Ishikawa (cell line): ENCODE results near the gene NKX1-1.
A peak's percentile ranks its signal among the peaks of the same experiment; 100 is the strongest.

Experiments
- CEBPB ChIP-seq: IDR thresholded peaks from 2 replicates; pipeline ENCODE4 v1.6.1; 2012
- CREB1 ChIP-seq: IDR thresholded peaks from 2 replicates; pipeline ENCODE4 v1.6.1; 2012; ENCODE audit warnings: low read depth
- EGR1 ChIP-seq: IDR thresholded peaks from 2 replicates; pipeline ENCODE4 v1.6.1; 2012
- EP300 ChIP-seq: IDR thresholded peaks from 2 replicates; pipeline ENCODE4 v1.6.1; 2012; ENCODE audit warnings: borderline replicate concordance
- FOXM1 ChIP-seq: IDR thresholded peaks from 2 replicates; pipeline ENCODE4 v1.6.1; 2012; ENCODE audit warnings: low read depth, borderline replicate concordance
- NFIC ChIP-seq: IDR thresholded peaks from 2 replicates; pipeline ENCODE4 v1.6.1; 2012
- RAD21 ChIP-seq: IDR thresholded peaks from 2 replicates; pipeline ENCODE4 v1.6.1; 2012; ENCODE audit warnings: low read depth
- TAF1 ChIP-seq: IDR thresholded peaks from 2 replicates; pipeline ENCODE4 v1.6.1; 2012; ENCODE audit warnings: low read depth, mild to moderate bottlenecking
- TCF12 ChIP-seq: IDR thresholded peaks from 2 replicates; pipeline ENCODE4 v1.6.1; 2012; ENCODE audit warnings: low read depth
- TEAD4 ChIP-seq: IDR thresholded peaks from 2 replicates; pipeline ENCODE4 v1.6.1; 2012
- YY1 ChIP-seq: IDR thresholded peaks from 2 replicates; pipeline ENCODE4 v1.6.1; 2012; ENCODE audit warnings: low read depth
- ZBTB7A ChIP-seq: IDR thresholded peaks from 2 replicates; pipeline ENCODE4 v1.6.1; 2012; ENCODE audit warnings: low read depth
- TF ChIP-seq, protein P1 (sequence below): IDR thresholded peaks from 2 replicates; pipeline ENCODE4 v1.6.1; 2012
- TF ChIP-seq, protein P2 (sequence below): IDR thresholded peaks from 2 replicates; pipeline ENCODE4 v1.6.1; 2012
- TF ChIP-seq, protein P3 (sequence below): IDR thresholded peaks from 2 replicates; pipeline ENCODE4 v1.6.1; 2012; ENCODE audit warnings: low read depth, mild to moderate bottlenecking

The NKX1-1 gene

DNA sequence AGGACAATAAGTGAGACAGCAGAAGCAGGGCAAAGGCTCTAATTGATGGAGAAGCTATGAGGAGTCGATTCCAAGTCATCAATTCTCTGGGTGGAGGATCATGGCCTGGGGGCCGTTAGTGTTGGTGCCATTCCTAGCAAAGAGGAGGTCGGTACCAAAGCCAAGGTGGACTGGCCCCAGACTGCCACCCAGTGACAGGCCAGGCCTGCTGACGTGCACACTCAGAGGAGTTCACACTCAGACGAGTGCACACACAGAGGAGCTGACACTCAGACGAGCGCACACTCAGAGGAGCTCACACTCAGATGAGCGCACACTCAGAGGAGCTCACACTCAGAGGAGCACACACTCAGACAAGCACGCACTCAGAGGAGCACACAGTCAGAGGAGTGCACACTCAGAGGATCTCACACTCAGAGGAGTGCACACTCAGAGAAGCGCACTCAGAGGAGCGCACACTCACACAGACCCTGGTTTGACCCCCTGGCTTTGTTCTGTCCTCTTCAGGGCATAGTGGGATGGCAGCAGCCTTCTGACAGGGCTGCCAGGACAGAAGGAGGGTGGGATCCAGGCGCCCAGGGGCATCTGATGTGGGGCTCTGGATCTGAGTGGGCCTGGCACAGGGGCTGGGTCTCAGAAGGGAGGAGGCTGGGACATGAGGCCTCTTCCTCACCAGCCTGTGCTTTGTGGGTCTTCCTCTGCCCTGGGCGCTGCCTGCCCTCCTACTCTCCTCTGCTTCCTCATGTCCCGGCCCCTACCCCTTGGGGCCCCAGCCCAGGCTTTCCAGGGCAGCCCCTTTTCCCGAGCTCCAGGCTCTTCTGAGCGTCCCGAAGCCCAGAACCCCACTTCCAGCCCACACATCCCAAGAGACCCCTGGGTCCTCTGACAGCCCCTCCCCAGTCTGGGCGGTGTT is 41.7 kb upstream of the NKX1-1 start:
- TF ChIP-seq TCF12: no peak
- TF ChIP-seq FOXM1: no peak
- no peak for TF ChIP-seq TAF1
- TF ChIP-seq EP300: no peak
- TF ChIP-seq, protein P1, sequence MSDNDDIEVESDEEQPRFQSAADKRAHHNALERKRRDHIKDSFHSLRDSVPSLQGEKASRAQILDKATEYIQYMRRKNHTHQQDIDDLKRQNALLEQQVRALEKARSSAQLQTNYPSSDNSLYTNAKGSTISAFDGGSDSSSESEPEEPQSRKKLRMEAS: no peak
- TF ChIP-seq CREB1: no peak
- no peak for TF ChIP-seq TEAD4
- TF ChIP-seq CEBPB: no peak

DNA sequence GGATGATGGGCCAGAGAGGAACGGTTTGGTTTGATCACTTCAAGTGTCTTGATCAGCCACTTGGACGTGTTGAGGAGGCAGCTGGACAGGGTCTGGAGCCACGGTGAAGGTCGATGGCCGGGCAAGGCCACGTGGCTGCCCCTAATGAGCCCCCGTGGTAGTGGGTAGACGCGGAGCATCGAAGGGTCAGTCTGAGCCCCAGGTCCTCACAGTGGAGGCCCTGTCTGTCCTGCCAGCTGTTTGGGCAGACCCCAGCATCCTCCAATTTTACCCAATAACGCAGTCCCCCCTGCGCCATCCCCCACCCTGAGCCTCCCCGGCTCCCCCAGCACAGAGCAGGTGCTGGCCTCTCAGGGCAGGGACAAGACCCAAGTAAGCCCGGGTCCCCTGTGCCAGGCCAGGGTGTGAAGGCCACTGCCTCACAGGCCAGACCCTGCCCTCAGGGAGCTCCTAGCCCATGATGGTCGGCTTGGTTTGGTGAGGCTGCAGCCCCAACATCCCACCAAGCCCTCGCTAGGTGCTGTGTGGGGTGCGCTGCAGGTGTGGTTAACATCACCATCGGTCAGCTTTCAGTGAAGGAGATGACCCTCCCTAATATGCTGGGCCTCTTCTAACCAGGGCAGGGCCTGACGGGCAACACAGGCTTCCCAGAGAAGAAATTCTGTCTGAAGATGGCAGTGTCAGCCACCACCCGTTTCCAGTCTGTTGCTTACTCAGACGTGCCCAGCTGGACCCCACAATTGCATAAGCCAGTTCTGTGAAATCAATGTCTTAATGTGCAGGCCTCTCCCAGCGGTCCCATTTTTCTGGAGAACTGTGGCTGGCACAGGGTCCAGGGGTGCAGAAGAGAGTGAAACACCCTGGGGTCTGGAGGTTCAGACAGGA is 40.5 kb upstream of the NKX1-1 start:
- TF ChIP-seq TEAD4: no peak
- no peak for TF ChIP-seq RAD21
- no peak for TF ChIP-seq EGR1
- no peak for TF ChIP-seq TAF1
- TF ChIP-seq YY1: no peak
- TF ChIP-seq, protein P1: no peak
- TF ChIP-seq EP300: no peak

DNA sequence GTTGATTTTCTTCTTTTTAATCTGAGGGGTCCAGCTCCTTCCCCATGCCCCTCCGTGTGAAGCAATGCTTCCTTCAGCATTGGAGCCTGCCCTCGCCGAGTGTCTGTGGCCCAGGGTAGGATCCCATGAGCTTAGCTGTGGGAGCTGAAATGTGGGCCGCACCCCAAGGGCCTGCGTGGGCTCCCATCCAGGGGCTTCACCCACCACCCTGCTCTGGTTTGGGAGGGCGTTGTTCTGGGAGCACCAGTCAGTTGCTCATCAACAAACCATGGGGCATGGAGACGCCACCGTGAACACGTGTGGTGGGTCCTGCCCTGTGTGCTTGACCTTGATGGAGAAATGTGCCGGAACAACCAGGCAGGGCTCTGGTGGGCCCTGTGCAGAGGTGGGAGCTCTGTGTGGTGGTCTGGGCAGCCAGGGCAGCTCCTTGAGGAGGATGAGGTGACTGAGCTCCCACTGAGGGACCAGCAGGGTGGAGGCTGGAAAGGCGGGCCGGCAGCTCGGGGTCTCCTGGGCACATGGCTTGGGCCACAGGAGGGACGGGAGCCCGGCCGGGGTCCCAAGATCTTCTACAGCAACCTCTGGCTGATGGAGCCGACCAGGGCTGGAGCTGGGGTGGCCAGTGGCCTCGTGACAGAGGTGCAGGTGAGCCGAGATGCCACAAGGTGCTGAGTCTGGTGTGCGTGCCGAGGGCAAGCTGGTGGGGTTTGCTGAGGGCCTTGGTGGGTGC is 39.6 kb upstream of the NKX1-1 start:
- no peak for TF ChIP-seq EGR1

DNA sequence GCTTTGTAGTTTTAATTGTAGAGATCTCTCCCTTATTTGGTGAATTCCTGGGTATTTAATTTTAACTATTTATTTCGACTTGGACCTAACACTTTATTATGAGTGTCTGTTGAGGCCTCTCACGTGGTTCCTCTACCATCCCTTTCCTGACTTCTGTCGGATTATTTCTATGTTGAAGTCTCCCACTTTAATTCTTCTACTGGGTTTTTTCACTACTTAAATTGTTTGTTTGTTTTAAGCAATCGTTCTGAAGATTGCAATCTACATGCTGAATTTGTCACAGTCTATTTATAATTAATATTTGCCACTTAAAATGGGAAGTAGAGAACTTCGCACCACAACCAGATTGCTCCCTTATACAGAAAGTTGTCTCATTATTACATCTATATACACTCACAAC is 20.8 kb upstream of the NKX1-1 start:
- TF ChIP-seq ZBTB7A (no peak), TCF12 (no peak), EGR1 (no peak), CEBPB (no peak), NFIC (no peak), YY1 (no peak), CREB1 (no peak), EP300 (no peak), FOXM1 (no peak), RAD21 (no peak), TEAD4 (no peak), TAF1 (no peak)
- TF ChIP-seq, protein P1: no peak
- TF ChIP-seq, protein P2, sequence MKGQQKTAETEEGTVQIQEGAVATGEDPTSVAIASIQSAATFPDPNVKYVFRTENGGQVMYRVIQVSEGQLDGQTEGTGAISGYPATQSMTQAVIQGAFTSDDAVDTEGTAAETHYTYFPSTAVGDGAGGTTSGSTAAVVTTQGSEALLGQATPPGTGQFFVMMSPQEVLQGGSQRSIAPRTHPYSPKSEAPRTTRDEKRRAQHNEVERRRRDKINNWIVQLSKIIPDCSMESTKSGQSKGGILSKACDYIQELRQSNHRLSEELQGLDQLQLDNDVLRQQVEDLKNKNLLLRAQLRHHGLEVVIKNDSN: no peak
- TF ChIP-seq, protein P3, sequence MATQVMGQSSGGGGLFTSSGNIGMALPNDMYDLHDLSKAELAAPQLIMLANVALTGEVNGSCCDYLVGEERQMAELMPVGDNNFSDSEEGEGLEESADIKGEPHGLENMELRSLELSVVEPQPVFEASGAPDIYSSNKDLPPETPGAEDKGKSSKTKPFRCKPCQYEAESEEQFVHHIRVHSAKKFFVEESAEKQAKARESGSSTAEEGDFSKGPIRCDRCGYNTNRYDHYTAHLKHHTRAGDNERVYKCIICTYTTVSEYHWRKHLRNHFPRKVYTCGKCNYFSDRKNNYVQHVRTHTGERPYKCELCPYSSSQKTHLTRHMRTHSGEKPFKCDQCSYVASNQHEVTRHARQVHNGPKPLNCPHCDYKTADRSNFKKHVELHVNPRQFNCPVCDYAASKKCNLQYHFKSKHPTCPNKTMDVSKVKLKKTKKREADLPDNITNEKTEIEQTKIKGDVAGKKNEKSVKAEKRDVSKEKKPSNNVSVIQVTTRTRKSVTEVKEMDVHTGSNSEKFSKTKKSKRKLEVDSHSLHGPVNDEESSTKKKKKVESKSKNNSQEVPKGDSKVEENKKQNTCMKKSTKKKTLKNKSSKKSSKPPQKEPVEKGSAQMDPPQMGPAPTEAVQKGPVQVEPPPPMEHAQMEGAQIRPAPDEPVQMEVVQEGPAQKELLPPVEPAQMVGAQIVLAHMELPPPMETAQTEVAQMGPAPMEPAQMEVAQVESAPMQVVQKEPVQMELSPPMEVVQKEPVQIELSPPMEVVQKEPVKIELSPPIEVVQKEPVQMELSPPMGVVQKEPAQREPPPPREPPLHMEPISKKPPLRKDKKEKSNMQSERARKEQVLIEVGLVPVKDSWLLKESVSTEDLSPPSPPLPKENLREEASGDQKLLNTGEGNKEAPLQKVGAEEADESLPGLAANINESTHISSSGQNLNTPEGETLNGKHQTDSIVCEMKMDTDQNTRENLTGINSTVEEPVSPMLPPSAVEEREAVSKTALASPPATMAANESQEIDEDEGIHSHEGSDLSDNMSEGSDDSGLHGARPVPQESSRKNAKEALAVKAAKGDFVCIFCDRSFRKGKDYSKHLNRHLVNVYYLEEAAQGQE: no peak

DNA sequence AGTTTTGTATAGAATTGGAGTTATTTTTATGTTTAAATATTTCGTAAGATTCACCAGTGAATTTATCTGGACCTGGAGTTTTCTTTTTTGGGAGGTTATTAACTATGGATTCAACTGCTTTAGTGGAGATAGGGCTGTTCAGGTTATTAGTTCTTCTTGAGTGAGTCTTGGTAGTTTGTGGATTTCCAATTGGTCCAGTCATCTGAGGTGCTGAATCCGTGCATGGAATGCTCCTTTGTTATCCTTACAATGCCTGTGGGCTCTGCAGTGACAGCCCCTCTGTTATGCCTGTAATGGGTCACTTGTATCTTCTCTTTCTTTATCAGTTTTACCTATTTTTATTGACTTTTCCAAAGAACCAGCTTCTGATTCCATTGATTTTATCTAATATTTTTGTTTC is 15.4 kb upstream of the NKX1-1 start:
- TF ChIP-seq NFIC (no peak), TCF12 (no peak)
- TF ChIP-seq, protein P3: peak; percentile 43; the same call in 1 of the 2 replicates

DNA sequence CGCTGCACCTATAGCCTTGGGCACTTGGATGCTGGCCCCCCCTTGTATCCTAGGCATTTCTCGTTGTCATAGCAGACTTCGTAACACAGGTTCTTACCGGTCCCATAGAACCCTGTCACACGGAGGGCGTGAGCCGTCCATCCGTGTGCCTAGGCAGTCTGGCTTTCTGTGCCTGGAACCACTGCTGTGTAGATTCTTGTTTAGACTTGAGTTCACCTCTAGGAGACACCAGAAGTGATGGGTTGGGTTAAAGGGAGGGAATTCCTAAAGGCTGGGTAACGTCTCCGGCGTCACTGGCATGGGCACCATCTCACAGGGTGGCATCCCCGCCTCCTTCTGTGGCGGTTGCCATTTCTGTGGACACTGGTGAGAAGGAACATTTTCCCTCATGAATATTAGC is 13.5 kb upstream of the NKX1-1 start:
- TF ChIP-seq RAD21 (no peak), CEBPB (no peak), FOXM1 (no peak), EP300 (no peak), TAF1 (no peak), EGR1 (no peak)
- TF ChIP-seq, protein P2: no peak
